GM12878 (cell line): ENCODE data around the gene HTRA3.

Experiments used
- CTCF ChIP-seq, 3 experiments: IDR thresholded peaks in 2 of 3; conservative IDR thresholded peaks in 1 of 3; 2 replicates each; pipeline ENCODE4 v1.5.1; 2011; ENCODE audit warnings: low read depth in 3 of 3, low read length in 3 of 3, mild to moderate bottlenecking in 3 of 3, control low read depth in 2 of 3, moderate library complexity in 2 of 3, inconsistent platforms in 1 of 3, mixed read lengths in 1 of 3; ENCODE audit not compliant: control insufficient read depth in 2 of 3, insufficient read depth in 1 of 3; ENCODE audit errors: extremely low read depth in 1 of 3
- MTA2 ChIP-seq: fragments of 450-650 bp; IDR thresholded peaks from 2 replicates; pipeline ENCODE4 v1.6.1; 2016; ENCODE audit warnings: low read depth, mild to moderate bottlenecking, moderate library complexity
- POLR2A ChIP-seq: IDR thresholded peaks from 2 replicates; pipeline ENCODE4 v1.6.1; 2011; ENCODE audit warnings: low read depth, mild to moderate bottlenecking, low read length

- no peak for TF ChIP-seq MTA2
- TF ChIP-seq CTCF (IDR thresholded peaks at IDR 0.05 in 2 of 3, conservative IDR thresholded peaks at IDR 0.05 in 1 of 3; ENCODE audit: control insufficient read depth in 2 of 3, extremely low read depth in 1 of 3, insufficient read depth in 1 of 3, low read depth in 3 of 3, low read length in 3 of 3), result no peak
- no peak for TF ChIP-seq POLR2A
These were observed 14.1 kb downstream of the HTRA3 start for GRCh38 chr4:8283631-8284121.
